Body of pancreas (tissue), 4 donors: ENCODE measurements around the gene UBE2Q1.

Experiments
- CTCF ChIP-seq, 7 experiments: fragments of 450-650 bp in 4 of 7; fragments of 200-600 bp in 3 of 7; sonication (generic) in 3 of 7; IDR thresholded peaks; one replicate each; pipeline ENCODE4 v1.5.1; 2016 to 2019; ENCODE audit warnings: antibody characterized with exemption in 7 of 7
- POLR2A ChIP-seq, 3 donors: fragments of 450-650 bp; IDR thresholded peaks; one replicate each; pipeline ENCODE4 v1.6.1; 2016; ENCODE audit warnings: antibody characterized with exemption in 3 of 3, mild to moderate bottlenecking in 2 of 3

DNA sequence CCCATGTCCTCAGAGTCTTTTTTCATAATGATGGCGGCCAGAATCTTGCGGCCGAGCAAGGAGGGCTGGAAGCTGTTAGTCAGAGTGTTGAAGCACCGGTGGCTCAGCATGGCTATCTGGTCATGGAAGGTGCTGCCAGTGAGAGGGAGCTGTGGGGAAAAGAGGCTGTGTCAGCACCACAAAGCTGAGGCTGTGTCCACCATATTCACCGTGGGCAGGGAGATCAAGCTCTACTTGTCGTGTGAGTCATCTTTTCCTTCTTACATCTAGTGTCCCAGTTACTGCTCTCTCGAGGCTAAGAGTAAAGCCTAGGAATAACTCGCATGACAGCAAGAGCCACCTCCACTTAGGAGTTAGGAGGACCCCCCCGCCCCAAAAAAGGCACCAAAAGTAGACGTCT lies 31.3 kb upstream of the UBE2Q1 start:
- no peak for TF ChIP-seq POLR2A (IDR thresholded peaks at IDR 0.05)
- no peak for TF ChIP-seq CTCF (IDR thresholded peaks at IDR 0.05)
